HL-60 (cell line): Measurements from ENCODE around the gene MEG3.

Experiments
- CTCF ChIP-seq: IDR thresholded peaks from one replicate; pipeline ENCODE4 v1.5.1; 2011; ENCODE audit warnings: low read length, control low read depth, inconsistent platforms; ENCODE audit not compliant: insufficient read depth
- GABPA ChIP-seq: IDR thresholded peaks from 2 replicates; pipeline ENCODE4 v1.6.1; 2012; ENCODE audit warnings: low read depth
- POLR2AphosphoS5 ChIP-seq: IDR thresholded peaks from 2 replicates; pipeline ENCODE4 v1.6.1; 2012; ENCODE audit warnings: low read depth
- REST ChIP-seq: IDR thresholded peaks from 2 replicates; pipeline ENCODE4 v1.6.1; 2012; ENCODE audit warnings: low read depth; ENCODE audit not compliant: insufficient replicate concordance

DNA sequence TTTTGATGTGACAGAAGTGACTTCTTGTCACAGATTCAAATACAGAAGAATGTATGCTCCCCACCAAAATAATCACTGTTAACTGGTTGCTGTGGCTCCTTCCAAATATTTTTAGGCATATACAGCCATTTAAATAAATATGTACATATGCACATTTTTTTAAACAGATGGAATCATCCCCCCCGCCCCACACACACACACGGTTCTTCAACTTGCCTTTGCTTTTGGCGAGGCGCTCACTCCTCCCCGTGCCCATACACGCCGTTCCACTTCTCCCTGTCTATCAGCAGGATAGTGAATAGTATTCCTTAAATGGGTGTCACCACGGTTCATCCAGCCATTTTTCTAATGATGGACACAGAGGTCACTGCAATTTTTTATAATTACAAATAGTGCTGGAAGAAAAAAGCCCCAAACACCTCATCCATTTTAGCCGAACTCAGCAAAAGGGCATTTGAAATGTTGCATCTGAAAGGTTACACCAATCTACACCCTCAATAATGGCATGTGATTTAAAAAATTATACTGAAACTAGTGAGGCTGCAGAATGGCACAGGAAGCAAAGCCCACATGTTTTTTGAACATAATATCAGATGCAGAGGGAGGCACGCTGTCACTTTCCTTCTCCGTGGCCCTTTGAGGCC lies 39.2 kb upstream of the MEG3 start:
- TF ChIP-seq REST = no peak
- no peak for TF ChIP-seq CTCF
- TF ChIP-seq POLR2AphosphoS5 = no peak
- TF ChIP-seq GABPA = no peak
